Astrocyte of the spinal cord (primary cell): Measurements from ENCODE around the gene ASTN2.

Experiments used
- DNase-seq: peaks from one replicate; pipeline ENCODE4 v3.0.0; 2011; ENCODE audit warnings: low read depth, low spot score
- H3K4me3 ChIP-seq: 2 replicates; pipeline ENCODE4 v1.5.1; 2011; ENCODE audit warnings: low read depth, mild to moderate bottlenecking, low read length, moderate library complexity
- CTCF ChIP-seq: IDR thresholded peaks from 2 replicates; pipeline ENCODE4 v1.5.1; 2012; ENCODE audit warnings: low read depth, mild to moderate bottlenecking, low read length, inconsistent platforms
- in situ Hi-C: cut with HindIII; loops from 2 replicates; pipeline ENCODE4 v1.10.0; 2017; ENCODE audit warnings: low sequenced_read_pairs

ASTN2 gene

GRCh38 chr9:116543731-116544400 is 871.0 kb downstream of the ASTN2 start:
- no peak for TF ChIP-seq CTCF
- in situ Hi-C loops = no loop called here
- DNase-seq = peak; percentile 58
- H3K4me3 ChIP-seq = no peak overlapping the region

- no peak for TF ChIP-seq CTCF
- no peak for DNase-seq
- no peak overlapping the region for H3K4me3 ChIP-seq
- in situ Hi-C loops = no loop called here
These were observed 873.5 kb downstream of the ASTN2 start for GRCh38 chr9:116541402-116541801.

GRCh38 chr9:116539549-116539948 is 875.3 kb downstream of the ASTN2 start:
- no peak for DNase-seq
- H3K4me3 ChIP-seq = no peak overlapping the region
- in situ Hi-C loops = no loop called here
- no peak for TF ChIP-seq CTCF

- no peak for TF ChIP-seq CTCF
- DNase-seq = no peak
- no peak overlapping the region for H3K4me3 ChIP-seq
- in situ Hi-C loops = no loop called here
These were observed 889.2 kb downstream of the ASTN2 start for GRCh38 chr9:116525611-116526010.

- in situ Hi-C loops = no loop called here
- TF ChIP-seq CTCF = no peak
These were observed 889.9 kb downstream of the ASTN2 start for GRCh38 chr9:116524778-116525470.

GRCh38 chr9:116520218-116520617 is 894.6 kb downstream of the ASTN2 start:
- TF ChIP-seq CTCF = no peak
- H3K4me3 ChIP-seq = no peak overlapping the region
- DNase-seq = no peak
- in situ Hi-C loops = no loop called here

More at GRCh38 chr9:116524778-116525470, 889.9 kb downstream of the ASTN2 start:
- DNase-seq = no peak
- no peak overlapping the region for H3K4me3 ChIP-seq
